Epithelial cell of esophagus (primary cell): ENCODE measurements around the gene RAD51B.

Experiments
- DNase-seq: peaks from one replicate; pipeline ENCODE4 v3.0.0; 2010; ENCODE audit warnings: low read depth
- H3K4me3 ChIP-seq: 2 replicates; pipeline ENCODE4 v1.5.1; 2011; ENCODE audit warnings: mild to moderate bottlenecking, low read length, control low read depth
- TF ChIP-seq, protein P1 (sequence below): IDR thresholded peaks from 2 replicates; pipeline ENCODE4 v1.5.1; 2011; ENCODE audit warnings: low read depth, mild to moderate bottlenecking, low read length, control low read depth, inconsistent platforms; ENCODE audit not compliant: insufficient read depth; ENCODE audit errors: missing control alignments

The RAD51B gene

DNA sequence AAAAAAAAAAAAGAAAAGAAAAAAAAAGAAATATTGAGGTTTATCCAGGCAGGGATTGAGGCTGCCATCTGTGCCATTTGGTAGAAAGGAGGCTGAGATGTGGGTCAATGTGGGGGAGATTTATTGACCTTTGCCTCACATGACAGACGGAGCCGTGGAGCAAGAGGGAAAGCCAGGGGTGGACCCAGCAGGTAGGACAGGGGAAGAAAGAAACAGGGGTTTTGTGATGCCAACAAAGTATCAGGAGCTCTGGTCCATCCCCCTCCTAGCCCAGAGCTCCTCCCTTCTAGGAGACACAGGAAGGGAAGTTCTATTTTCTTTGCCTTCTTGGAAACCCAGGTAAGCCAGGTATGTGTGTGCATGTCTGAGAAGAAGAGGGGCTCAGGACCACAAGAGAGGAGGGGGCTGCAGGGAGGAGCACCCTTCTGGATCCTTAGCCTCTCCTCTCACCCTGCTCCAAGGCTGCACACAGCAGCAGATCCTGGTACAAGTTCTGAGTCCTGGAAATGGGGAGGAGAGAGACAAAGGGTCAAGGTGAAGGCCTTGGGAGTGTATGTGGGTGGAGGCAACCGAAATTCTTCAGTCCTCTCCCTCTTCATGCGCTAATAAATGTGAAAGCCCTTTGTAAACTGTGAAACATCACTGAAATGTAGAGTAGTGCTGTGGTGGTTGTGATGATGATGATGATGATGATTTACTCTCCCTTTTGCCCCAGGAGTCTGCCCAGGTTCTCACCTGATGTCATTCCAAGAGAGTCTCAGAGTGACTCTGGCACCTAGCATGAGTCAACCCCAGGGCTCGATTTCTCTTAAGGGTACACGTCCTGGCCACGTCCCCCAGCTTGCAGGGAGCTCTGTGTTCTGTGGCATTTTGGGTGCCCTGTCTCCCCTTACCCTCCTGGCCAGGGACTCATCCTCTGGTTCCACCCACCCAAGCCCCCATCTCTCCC is 947.0 kb downstream of the RAD51B start:
- DNase-seq, result no peak
- no peak overlapping the region for H3K4me3 ChIP-seq
- TF ChIP-seq, protein P1, sequence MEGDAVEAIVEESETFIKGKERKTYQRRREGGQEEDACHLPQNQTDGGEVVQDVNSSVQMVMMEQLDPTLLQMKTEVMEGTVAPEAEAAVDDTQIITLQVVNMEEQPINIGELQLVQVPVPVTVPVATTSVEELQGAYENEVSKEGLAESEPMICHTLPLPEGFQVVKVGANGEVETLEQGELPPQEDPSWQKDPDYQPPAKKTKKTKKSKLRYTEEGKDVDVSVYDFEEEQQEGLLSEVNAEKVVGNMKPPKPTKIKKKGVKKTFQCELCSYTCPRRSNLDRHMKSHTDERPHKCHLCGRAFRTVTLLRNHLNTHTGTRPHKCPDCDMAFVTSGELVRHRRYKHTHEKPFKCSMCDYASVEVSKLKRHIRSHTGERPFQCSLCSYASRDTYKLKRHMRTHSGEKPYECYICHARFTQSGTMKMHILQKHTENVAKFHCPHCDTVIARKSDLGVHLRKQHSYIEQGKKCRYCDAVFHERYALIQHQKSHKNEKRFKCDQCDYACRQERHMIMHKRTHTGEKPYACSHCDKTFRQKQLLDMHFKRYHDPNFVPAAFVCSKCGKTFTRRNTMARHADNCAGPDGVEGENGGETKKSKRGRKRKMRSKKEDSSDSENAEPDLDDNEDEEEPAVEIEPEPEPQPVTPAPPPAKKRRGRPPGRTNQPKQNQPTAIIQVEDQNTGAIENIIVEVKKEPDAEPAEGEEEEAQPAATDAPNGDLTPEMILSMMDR, result no peak

DNA sequence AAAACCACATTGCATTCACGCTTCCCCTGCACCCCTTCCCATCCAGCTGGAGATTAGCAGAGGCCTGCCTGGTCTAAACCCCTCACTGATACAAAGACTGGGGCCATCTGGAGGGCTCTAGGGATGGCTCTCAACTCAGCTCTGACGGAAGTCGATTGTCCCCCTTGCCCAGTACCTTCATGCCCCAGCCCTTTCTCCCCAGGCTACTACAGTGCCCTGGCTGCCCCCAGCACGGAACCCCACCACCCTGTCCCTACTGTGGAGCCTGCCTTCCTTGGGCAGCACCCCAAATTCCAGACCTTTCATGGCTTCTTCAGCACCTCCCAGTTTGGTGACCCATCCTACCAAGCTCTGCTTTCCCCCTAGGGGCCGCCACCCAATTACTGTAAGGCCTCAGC is 947.7 kb downstream of the RAD51B start:
- TF ChIP-seq, protein P1, result no peak
- no peak for DNase-seq
- H3K4me3 ChIP-seq, result no peak overlapping the region

DNA sequence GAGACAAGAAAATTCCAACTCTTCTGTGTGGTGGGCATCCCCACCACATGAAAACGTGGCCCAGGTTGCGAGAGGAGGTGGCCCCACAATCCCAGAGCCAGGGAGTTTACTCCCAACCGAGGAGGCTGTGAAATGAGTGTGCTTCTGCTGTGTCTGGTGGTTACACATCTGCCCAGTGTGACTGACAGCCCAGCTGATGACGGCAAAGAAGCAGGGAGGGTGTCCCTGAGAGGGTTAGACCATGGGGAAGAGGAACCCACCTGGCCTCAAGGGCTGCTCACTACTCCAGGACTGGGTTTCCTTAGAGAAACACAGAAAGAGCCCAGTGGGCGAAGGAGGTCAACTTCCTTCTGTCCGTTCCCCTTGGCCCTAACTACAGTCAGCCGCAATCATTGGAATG is 948.7 kb downstream of the RAD51B start:
- no peak overlapping the region for H3K4me3 ChIP-seq
- DNase-seq, result no peak
- TF ChIP-seq, protein P1, result no peak

DNA sequence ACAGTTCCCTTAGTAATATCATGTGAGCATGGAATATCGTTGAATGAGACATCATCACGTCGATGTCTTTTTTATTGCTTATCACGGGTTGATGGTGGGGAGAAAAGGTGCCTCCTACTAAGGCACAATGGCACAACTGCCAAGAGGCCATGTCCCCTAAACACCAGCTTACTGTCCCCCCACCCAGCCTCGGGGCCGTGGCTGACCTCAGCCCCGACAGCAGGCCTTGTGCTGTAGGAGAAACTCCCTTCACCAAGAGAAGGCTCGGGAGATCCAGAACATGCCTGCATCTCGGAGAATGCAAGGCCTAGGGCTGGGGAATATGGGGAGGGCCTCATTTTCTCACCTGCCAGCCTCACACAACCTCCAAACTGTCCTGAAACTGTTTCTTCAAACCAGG is 950.5 kb downstream of the RAD51B start:
- TF ChIP-seq, protein P1, result no peak
- no peak overlapping the region for H3K4me3 ChIP-seq
- DNase-seq, result no peak

DNA sequence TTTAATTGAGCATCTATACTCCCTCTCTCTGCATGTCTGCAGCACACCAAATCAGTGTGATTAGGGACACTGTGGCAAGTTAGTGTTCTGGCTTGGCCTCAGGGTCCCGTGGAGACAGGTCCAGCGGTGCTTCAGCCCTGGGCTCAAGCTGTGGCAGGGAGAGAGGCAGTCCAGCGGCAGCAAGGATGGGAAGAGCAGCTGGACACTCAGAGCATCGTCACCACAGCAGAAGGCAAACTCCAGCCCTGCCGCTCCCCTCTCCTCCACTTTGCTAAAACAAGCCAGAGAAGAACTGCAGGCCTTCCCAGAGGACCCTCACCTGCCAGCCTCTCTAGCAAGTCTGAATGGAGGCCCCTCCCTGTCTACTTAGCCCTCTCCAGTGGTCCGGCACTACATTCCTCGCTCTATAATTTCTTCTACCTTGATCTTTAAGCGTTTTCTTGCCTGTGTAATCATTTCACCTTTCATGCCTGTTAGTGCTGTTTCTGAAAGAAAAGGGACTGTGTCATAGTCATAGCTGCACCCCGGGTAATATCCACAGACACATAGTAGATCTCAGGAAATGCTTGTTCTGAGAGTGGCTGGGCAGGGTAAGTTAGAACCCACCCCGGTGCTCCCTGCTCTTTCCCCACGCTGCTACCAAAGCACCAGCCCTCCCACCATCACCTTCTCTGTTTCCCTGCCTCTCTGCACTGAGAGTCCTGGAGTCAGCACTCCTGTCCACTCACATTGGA is 951.1 kb downstream of the RAD51B start:
- TF ChIP-seq, protein P1, result no peak
- H3K4me3 ChIP-seq, result no peak overlapping the region
- no peak for DNase-seq

DNA sequence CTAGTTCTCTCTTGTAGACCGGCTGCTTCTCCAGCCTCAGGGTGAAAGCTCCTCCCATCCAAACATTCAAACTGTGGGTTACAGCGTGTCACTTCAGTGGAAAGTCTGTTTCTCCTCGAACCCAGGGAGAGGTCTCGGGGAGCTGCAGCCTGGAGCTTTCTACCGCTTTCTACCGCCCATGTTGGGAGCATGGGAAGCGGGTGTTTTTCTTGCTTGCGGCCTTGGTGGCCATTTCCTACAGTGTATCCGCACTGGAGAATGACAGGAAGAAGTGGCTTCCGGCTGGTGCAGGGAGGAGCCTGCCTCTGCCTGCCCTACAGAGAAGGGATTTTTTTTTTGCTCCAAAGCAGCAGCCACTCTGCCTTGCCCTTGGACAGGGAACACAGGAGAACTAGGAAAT is 952.1 kb downstream of the RAD51B start:
- no peak for DNase-seq
- no peak overlapping the region for H3K4me3 ChIP-seq
- TF ChIP-seq, protein P1, result no peak
